UCSD-AML1 (cell line): ENCODE measurements around the gene MAU2.
"Not testable (repeated sequence)": the region's sequence is repeated elsewhere in the genome, so short reads cannot be mapped to it uniquely, and the experiment has no call there.

Experiments used
- DNase-seq: peaks from one replicate; lab custom pipeline; 2025; ENCODE audit not compliant: unreplicated experiment; lab: John Stamatoyannopoulos, UW

Gene MAU2

GRCh38 chr19:19380316-19380715, 59.7 kb downstream of the MAU2 start:
- DNase-seq, result not testable (repeated sequence)

- no peak for DNase-seq
Observed at GRCh38 chr19:19381007-19381926, 60.6 kb downstream of the MAU2 start.

GRCh38 chr19:19382118-19382517, 61.5 kb downstream of the MAU2 start:
- DNase-seq, result no peak

GRCh38 chr19:19384486-19384885, 63.9 kb downstream of the MAU2 start:
- DNase-seq, result no peak

- peak; percentile 99 for DNase-seq
Observed at GRCh38 chr19:19385131-19385895, 64.7 kb downstream of the MAU2 start.

- DNase-seq, result peak; percentile 76
Observed at GRCh38 chr19:19385896-19386869, 65.6 kb downstream of the MAU2 start.

GRCh38 chr19:19387108-19387507, 66.5 kb downstream of the MAU2 start:
- no peak for DNase-seq

GRCh38 chr19:19388568-19389555, 68.2 kb downstream of the MAU2 start:
- DNase-seq, result no peak

- DNase-seq, result not testable (repeated sequence)
Observed at GRCh38 chr19:19389683-19390082, 69.1 kb downstream of the MAU2 start.

GRCh38 chr19:19394333-19394732, 73.7 kb downstream of the MAU2 start:
- DNase-seq, result not testable (repeated sequence)

- no peak for DNase-seq
Observed at GRCh38 chr19:19399733-19400433, 79.3 kb downstream of the MAU2 start.

- no peak for DNase-seq
Observed at GRCh38 chr19:19402656-19403372, 82.2 kb downstream of the MAU2 start.

GRCh38 chr19:19403373-19403901, 82.8 kb downstream of the MAU2 start:
- no peak for DNase-seq

- peak; percentile 96 for DNase-seq
Observed at GRCh38 chr19:19404879-19405860, 84.5 kb downstream of the MAU2 start, which contains the start of gene GATAD2A. Gene GATAD2A, plus strand, starts transcription at chr19:19405675. Its CDS starts 59,671 bp downstream, at chr19:19465346.

GRCh38 chr19:19405971-19406877, 85.6 kb downstream of the MAU2 start:
- DNase-seq, result peak; percentile 53
